ENCODE results near the gene INPP5A.
A peak's percentile ranks its signal among the peaks of the same experiment; 100 is the strongest.

The INPP5A gene

GRCh38 chr10:132714986-132715775 is 177.6 kb downstream of the INPP5A start:
- no peak for DNase-seq (ENCODE audit: low spot score)

- DNase-seq (ENCODE audit: low spot score): peak; percentile 37
Measured at GRCh38 chr10:132715776-132716680, 178.4 kb downstream of the INPP5A start.

DNA sequence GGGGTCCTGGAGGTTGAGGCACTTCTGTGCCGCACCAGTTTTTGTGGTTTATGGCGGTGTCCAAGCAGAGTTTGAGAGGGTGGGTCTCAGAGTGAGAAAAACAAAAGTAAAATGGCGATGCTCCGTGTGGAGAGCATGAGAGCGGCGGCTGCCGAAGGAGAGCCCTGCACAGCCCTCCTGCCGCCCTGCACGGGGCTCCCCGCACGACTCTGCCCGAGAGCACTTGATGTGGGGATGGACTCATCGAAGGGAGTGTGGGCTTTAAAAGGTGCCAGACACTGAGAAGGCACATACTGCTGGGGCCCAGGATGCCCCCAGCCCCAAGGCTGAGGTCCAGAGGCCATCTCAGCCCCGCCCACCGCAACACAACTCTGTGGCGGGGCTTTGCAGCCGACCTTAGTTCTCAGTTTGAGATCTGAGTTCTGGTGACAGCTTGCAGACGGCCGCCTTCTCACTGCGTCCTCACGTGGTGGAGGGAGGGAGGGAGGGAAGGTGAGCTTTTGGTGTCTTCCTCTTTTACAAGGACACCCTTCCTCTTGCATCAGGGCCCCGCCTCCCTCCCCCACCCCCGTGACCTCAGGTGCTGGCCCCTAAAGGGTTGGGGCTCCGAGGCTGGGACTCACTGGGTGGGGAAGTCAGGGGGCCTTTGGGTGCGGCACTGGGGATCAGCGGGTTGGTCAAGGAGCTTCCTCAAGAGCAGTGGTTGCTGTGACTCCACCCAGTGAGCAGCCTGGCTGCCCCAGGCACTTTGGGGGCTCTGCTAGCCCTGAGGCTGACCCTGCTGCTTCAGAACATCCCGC is 179.3 kb downstream of the INPP5A start:
- no peak for DNase-seq (ENCODE audit: low spot score)

DNA sequence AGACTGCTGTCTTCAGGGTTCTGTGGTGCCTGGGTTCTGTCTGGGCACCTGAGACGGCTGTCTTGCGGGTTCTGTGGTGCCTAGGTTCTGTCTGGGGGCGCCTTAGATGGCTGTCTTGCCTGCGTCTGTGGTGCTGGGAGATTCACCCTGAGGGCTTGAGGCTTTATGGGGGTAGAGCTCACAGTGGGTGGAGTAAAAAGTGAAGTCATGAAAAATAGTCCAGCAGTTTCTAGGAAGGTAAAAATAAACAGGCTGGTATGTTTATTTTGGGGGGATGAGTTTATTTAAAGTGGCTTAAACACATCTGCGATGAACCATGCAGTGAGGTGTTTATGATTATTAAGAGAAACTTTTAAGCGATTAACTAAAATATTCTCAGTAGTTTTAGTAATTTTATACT is 184.1 kb downstream of the INPP5A start:
- no peak for DNase-seq (ENCODE audit: low spot score)

GRCh38 chr10:132722394-132723329 is 185.1 kb downstream of the INPP5A start:
- peak; percentile 68 for DNase-seq (ENCODE audit: low spot score)

- no peak for DNase-seq (ENCODE audit: low spot score)
Measured at GRCh38 chr10:132723330-132723970, 185.9 kb downstream of the INPP5A start.

- DNase-seq (ENCODE audit: low spot score): no peak
Measured at GRCh38 chr10:132724446-132724845, 186.9 kb downstream of the INPP5A start.

DNA sequence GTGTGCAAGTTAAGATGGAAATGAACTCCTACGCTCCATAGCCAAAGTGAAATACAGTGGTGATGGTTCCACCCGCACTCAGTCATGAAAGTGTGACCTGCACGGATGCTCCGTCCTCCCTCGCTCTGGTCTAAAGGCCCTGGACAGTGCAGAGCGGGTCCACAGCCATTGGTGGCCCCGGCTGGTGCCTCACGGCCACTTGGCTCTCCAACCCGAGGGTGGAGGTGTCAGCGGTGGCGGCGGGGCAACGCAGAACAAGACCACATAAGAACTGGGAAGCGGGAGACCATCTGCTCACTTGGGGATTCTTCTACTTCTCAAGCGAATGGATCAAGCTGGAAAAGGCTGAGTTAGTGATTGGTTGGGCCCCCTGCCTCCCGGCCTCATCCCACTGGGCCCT is 187.6 kb downstream of the INPP5A start:
- no peak for DNase-seq (ENCODE audit: low spot score)

GRCh38 chr10:132726194-132726593 is 188.6 kb downstream of the INPP5A start:
- no peak for DNase-seq (ENCODE audit: low spot score)

DNA sequence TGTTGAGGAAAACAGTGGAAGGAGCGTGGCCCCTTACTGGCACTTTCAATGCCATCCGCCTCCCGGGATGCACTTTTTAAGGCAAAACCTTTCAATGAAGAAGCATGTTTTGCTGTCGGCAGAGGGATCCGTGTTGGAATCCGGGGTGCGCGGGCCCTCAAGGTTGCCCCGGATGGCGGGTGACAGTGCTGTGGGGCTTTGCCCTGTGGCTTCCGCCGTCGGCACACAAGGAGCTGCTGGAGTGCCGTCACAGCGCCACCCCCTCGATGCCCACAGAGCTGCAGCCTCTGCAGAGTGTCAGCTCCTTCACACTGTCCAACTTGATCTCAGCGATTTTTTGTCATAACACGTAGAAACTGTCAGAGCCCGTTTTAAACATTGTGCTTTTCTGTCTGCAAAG is 189.4 kb downstream of the INPP5A start:
- DNase-seq (ENCODE audit: low spot score): no peak

GRCh38 chr10:132727411-132727810 is 189.8 kb downstream of the INPP5A start:
- no peak for DNase-seq (ENCODE audit: low spot score)

- DNase-seq (ENCODE audit: low spot score): peak; percentile 58
Measured at GRCh38 chr10:132728321-132728720, 190.7 kb downstream of the INPP5A start.

DNA sequence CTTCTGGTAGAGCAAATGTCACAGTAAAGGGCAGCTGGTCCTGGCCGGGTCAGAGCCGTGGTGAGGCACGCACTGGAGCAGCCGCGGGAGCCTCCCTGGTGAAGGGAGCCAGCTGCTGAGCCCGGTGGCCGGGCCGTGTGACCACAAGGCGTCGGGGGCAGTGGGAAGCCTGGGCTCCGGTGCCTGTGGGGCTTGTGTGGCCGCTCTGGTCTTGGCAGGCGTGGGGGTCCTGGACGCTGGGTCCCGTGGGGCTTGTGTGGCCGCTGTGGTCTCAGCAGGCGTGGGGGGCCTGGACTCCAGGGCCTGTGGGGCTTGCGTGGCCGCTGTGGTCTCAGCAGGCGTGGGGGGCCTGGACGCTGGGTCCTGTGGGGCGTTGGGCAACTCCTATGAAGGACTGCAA is 191.2 kb downstream of the INPP5A start:
- no peak for DNase-seq (ENCODE audit: low spot score)

GRCh38 chr10:132729810-132730572 is 192.4 kb downstream of the INPP5A start:
- DNase-seq (ENCODE audit: low spot score): peak; percentile 96

DNA sequence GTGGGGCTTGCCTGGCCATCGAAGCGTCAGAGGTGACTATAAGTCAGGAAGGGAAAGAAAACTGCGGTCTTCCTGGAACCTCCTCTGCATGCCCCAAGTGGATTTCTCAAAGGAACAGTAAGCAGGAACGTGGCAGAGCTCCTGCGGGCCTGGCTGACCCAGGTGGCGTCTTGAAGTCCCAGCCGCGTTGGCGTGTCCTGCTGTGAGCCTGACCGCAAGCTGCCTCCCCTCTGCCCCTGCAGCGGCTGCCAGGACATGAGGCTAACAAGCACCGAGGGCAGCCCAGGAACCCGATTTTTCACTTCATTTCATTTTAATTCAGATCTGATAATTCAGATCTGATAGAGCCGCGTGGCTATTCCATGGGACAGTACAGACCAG is 193.0 kb downstream of the INPP5A start:
- no peak for DNase-seq (ENCODE audit: low spot score)

DNA sequence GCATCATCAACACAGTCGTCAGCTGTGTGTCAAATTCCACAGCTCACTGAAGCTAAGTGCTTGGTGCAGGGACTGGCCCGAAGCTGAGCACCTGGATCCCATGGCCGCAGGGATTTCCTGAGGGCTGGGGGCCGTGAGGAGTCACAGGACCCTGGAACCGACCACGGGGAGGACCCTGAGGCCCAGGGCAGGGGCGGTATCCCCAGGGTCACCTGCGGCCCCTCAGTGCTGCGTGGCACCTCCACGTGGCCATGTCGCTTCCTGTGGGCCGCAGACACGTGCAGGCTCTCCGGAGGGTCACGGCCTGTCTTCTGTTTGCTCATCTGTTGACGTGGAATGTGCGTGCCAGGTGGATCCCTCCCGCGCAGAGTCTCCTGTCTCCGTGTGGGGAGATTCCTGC is 194.9 kb downstream of the INPP5A start:
- DNase-seq (ENCODE audit: low spot score): no peak

- DNase-seq (ENCODE audit: low spot score): no peak
Measured at GRCh38 chr10:132733926-132734325, 196.3 kb downstream of the INPP5A start.

- peak; percentile 44 for DNase-seq (ENCODE audit: low spot score)
Measured at GRCh38 chr10:132735341-132735775, 197.8 kb downstream of the INPP5A start.

DNA sequence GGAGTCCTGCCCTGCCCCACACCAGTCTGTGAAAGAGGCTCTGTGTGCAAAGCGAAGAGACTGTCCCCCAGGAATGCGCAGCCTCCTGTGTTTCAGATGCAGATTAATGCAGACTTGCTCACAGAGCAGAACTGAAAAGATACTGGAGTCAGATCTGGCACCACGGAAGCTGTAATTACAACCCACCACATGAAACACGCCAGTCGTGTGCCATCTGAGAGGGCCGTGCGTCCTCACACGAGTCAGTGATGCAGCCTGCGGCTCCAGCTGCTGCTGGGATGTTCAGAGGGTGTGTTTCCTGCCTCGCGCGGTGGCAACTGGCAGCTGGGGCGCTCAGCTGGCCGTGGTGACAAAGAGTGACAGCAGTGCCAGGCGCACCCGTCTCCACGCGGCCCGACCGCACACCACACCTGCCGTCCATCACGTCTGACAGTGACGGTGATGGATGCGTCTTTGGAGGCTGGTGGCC is 198.4 kb downstream of the INPP5A start:
- no peak for DNase-seq (ENCODE audit: low spot score)

Measured in SK-N-DZ (cell line).